GM19043 (cell line): ENCODE measurements around the gene CHP2.

ENCODE experiments used
- ATAC-seq: cut with Tn5 transposase; IDR thresholded peaks from one replicate; pipeline ENCODE4 v1.9.1; 2021; ENCODE audit warnings: low read depth; ENCODE audit not compliant: unreplicated experiment

The CHP2 gene

GRCh38 chr16:23803591-23804123 lies 48.8 kb downstream of the CHP2 start:
- ATAC-seq, result peak; percentile 71

GRCh38 chr16:23807028-23807427 lies 52.2 kb downstream of the CHP2 start:
- no peak for ATAC-seq
